ENCODE results near the gene JUN.
A peak's percentile ranks its signal among the peaks of the same experiment; 100 is the strongest.

The JUN gene

GRCh38 chr1:58789322-58789856 is 5.5 kb upstream of the JUN start:
- Mint-ChIP-seq H3K27me3 (ENCODE audit: low read depth) (peaks cover 7% of the 10 kb centered on the region), H3K27ac (peak overlapping the region in 2 of 3 experiments; percentile 2 to 23), H3K4me1 (peaks cover 17% of the 10 kb centered on the region), H3K9me3 (peaks cover 12% of the 10 kb centered on the region), H3K36me3 (ENCODE audit: low read depth) (no peaks in the 10 kb centered on the region), H3K4me3 (no peak overlapping the region)
- TF ChIP-seq CTCF (IDR thresholded peaks at IDR 0.05; ENCODE audit: unreplicated experiment in 3 of 3): no peak

GRCh38 chr1:58788259-58788658 is 4.4 kb upstream of the JUN start:
- no peak for TF ChIP-seq CTCF (IDR thresholded peaks at IDR 0.05; ENCODE audit: unreplicated experiment in 3 of 3)
- peaks cover 3% of the 10 kb centered on the region for H3K36me3 Mint-ChIP-seq (ENCODE audit: low read depth)
- peaks cover 17% of the 10 kb centered on the region for H3K4me1 Mint-ChIP-seq
- no peak overlapping the region for H3K27ac Mint-ChIP-seq
- peaks cover 12% of the 10 kb centered on the region for H3K9me3 Mint-ChIP-seq
- H3K4me3 Mint-ChIP-seq: peak overlapping the region in 1 of 3 experiments; percentile 47
- peaks cover 3% of the 10 kb centered on the region for H3K27me3 Mint-ChIP-seq (ENCODE audit: low read depth)

GRCh38 chr1:58786927-58787245 is 3.0 kb upstream of the JUN start:
- peaks cover 12% of the 10 kb centered on the region for H3K9me3 Mint-ChIP-seq
- peaks cover 13% of the 10 kb centered on the region for H3K36me3 Mint-ChIP-seq (ENCODE audit: low read depth)
- peak overlapping the region in 2 of 3 experiments; percentile 22 to 91 for H3K4me3 Mint-ChIP-seq
- H3K27me3 Mint-ChIP-seq (ENCODE audit: low read depth): peaks cover 3% of the 10 kb centered on the region
- TF ChIP-seq CTCF (IDR thresholded peaks at IDR 0.05; ENCODE audit: unreplicated experiment in 3 of 3): no peak
- H3K27ac Mint-ChIP-seq: peak overlapping the region; percentile 83 to 99 (median 88)
- peaks cover 19% of the 10 kb centered on the region for H3K4me1 Mint-ChIP-seq

GRCh38 chr1:58786184-58786926 is 2.5 kb upstream of the JUN start:
- Mint-ChIP-seq H3K36me3 (ENCODE audit: low read depth) (peaks cover 15% of the 10 kb centered on the region), H3K4me3 (peak overlapping the region; percentile 91 to 95 (median 92)), H3K9me3 (peaks cover 12% of the 10 kb centered on the region), H3K27ac (peak overlapping the region; percentile 83 to 99 (median 88)), H3K4me1 (peaks cover 22% of the 10 kb centered on the region), H3K27me3 (ENCODE audit: low read depth) (peaks cover 3% of the 10 kb centered on the region)
- TF ChIP-seq CTCF (IDR thresholded peaks at IDR 0.05; ENCODE audit: unreplicated experiment in 3 of 3): no peak

GRCh38 chr1:58785442-58786058 is 1.7 kb upstream of the JUN start:
- peaks cover 27% of the 10 kb centered on the region for H3K4me1 Mint-ChIP-seq
- H3K9me3 Mint-ChIP-seq: peaks cover 12% of the 10 kb centered on the region
- peaks cover 3% of the 10 kb centered on the region for H3K27me3 Mint-ChIP-seq (ENCODE audit: low read depth)
- peaks cover 21% of the 10 kb centered on the region for H3K36me3 Mint-ChIP-seq (ENCODE audit: low read depth)
- peak overlapping the region; percentile 91 to 95 (median 92) for H3K4me3 Mint-ChIP-seq
- peak overlapping the region; percentile 88 to 99 (median 97) for H3K27ac Mint-ChIP-seq
- TF ChIP-seq CTCF (IDR thresholded peaks at IDR 0.05; ENCODE audit: unreplicated experiment in 3 of 3): no peak
